ENCODE measurements around the gene VAV2.

DNA sequence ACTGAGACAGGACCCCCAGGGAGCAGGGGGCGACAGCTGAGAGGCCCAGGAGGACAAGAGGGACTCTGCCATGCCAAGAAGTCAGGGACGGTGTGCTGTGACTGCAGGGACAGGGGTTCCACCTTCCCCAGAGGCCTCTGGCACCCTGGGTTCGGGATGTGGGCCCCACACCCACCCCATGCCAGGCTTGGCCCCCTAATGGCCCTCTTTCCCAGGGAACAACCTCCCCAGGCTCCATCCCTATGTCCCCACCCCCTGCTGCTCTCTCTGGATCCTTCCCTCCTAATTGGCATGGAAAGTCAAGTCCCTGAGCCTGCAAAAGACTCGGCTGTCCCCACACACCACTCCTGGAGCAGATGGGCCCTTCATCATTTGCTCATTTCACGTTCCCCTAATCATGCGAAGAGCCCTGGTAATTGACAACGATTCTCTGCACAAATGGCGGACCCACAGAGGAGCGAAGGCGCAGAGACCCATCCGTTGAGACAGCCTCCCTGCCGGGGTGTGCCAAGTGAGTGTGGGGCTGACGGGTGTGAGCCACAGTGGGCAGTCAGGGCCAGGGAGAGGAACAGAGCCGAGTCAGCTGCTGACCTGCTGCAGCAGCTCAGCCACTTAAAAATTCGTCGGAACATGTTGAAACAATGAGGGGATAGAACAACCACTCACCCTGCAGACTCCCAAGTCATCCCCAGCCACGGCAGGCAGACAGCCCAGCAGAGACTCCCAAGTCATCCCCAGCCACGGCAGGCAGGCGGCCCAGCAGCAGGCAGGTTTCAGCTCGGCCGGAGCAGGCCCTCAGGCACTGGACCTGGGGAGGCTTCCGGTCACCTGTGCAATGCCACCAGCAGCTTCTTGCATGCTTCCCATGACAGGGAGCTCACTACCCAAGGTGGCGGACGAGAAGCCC, 109.0 kb downstream of the VAV2 start:
- TF ChIP-seq, protein P1, sequence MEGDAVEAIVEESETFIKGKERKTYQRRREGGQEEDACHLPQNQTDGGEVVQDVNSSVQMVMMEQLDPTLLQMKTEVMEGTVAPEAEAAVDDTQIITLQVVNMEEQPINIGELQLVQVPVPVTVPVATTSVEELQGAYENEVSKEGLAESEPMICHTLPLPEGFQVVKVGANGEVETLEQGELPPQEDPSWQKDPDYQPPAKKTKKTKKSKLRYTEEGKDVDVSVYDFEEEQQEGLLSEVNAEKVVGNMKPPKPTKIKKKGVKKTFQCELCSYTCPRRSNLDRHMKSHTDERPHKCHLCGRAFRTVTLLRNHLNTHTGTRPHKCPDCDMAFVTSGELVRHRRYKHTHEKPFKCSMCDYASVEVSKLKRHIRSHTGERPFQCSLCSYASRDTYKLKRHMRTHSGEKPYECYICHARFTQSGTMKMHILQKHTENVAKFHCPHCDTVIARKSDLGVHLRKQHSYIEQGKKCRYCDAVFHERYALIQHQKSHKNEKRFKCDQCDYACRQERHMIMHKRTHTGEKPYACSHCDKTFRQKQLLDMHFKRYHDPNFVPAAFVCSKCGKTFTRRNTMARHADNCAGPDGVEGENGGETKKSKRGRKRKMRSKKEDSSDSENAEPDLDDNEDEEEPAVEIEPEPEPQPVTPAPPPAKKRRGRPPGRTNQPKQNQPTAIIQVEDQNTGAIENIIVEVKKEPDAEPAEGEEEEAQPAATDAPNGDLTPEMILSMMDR (IDR thresholded peaks at IDR 0.05) = no peak
- TF ChIP-seq POLR2AphosphoS5 (IDR thresholded peaks at IDR 0.05) = no peak
- TF ChIP-seq POLR2A (IDR thresholded peaks at IDR 0.05) = no peak

Measured in breast epithelium (tissue), 3 donors.